Midbrain (tissue), 1 donor: ENCODE results near the gene MYOM3.

ENCODE experiments used
- DNase-seq: peaks from one replicate; lab custom pipeline; 2025; lab: John Stamatoyannopoulos, UW

MYOM3 gene

GRCh38 chr1:24138476-24139221, 26.7 kb upstream of the MYOM3 start:
- DNase-seq: no peak

GRCh38 chr1:24136956-24137539, 25.1 kb upstream of the MYOM3 start:
- DNase-seq: no peak

GRCh38 chr1:24134376-24134775, 22.4 kb upstream of the MYOM3 start:
- no peak for DNase-seq

- no peak for DNase-seq
These were observed 21.9 kb upstream of the MYOM3 start for GRCh38 chr1:24133819-24134218.

GRCh38 chr1:24130385-24130784, 18.4 kb upstream of the MYOM3 start:
- no peak for DNase-seq

- no peak for DNase-seq
These were observed 15.9 kb upstream of the MYOM3 start for GRCh38 chr1:24127801-24128363.

GRCh38 chr1:24127134-24127800, 15.3 kb upstream of the MYOM3 start:
- DNase-seq: no peak

- DNase-seq: no peak
These were observed 14.7 kb upstream of the MYOM3 start for GRCh38 chr1:24126672-24127023.

- DNase-seq: no peak
These were observed 14.2 kb upstream of the MYOM3 start for GRCh38 chr1:24126018-24126671.

GRCh38 chr1:24125456-24125855, 13.5 kb upstream of the MYOM3 start:
- DNase-seq: no peak

GRCh38 chr1:24124980-24125379, 13.0 kb upstream of the MYOM3 start:
- no peak for DNase-seq

- no peak for DNase-seq
These were observed 11.7 kb upstream of the MYOM3 start for GRCh38 chr1:24123611-24124010.

- DNase-seq: no peak
These were observed 10.8 kb upstream of the MYOM3 start for GRCh38 chr1:24122776-24123175.

GRCh38 chr1:24121406-24121805, 9.5 kb upstream of the MYOM3 start:
- DNase-seq: no peak

GRCh38 chr1:24120965-24121364, 9.0 kb upstream of the MYOM3 start:
- DNase-seq: no peak

GRCh38 chr1:24119859-24120756, 8.2 kb upstream of the MYOM3 start:
- DNase-seq: no peak

GRCh38 chr1:24119489-24119858, 7.5 kb upstream of the MYOM3 start:
- DNase-seq: no peak

GRCh38 chr1:24118410-24119242, 6.7 kb upstream of the MYOM3 start:
- no peak for DNase-seq

- DNase-seq: no peak
These were observed 5.9 kb upstream of the MYOM3 start for GRCh38 chr1:24117722-24118409.

GRCh38 chr1:24117132-24117531, 5.2 kb upstream of the MYOM3 start:
- no peak for DNase-seq
